OCI-LY1 (cell line): Measurements from ENCODE around the gene SHC4.

Experiments used
- H2AFZ ChIP-seq: fragments of 200-600 bp; sonication (generic), shearing (Covaris generic); 2 replicates; pipeline ENCODE4 v1.6.0; 2014; ENCODE audit warnings: antibody characterized with exemption, mild to moderate bottlenecking, low read length
- H3F3A ChIP-seq: fragments of 200-600 bp; sonication (generic), shearing (Covaris generic); 2 replicates; pipeline ENCODE4 v1.6.0; 2014; ENCODE audit warnings: mild to moderate bottlenecking, antibody characterized with exemption, low read length, moderate library complexity; ENCODE audit not compliant: insufficient read depth
- H3K27ac ChIP-seq: fragments of 200-600 bp; sonication (generic); 2 replicates; pipeline ENCODE4 v1.5.1; 2014; ENCODE audit warnings: low read length, mixed run types, mild to moderate bottlenecking, low read depth; ENCODE audit not compliant: poor library complexity, severe bottlenecking
- H3K27me3 ChIP-seq: fragments of 200-600 bp; sonication (generic); 2 replicates; pipeline ENCODE4 v1.6.0; 2014; ENCODE audit warnings: antibody characterized with exemption, mild to moderate bottlenecking, low read length, moderate library complexity; ENCODE audit not compliant: insufficient read depth
- H3K36me3 ChIP-seq: fragments of 200-600 bp; sonication (generic); 2 replicates; pipeline ENCODE4 v1.6.1; 2014; ENCODE audit warnings: mild to moderate bottlenecking, antibody characterized with exemption, low read length, moderate library complexity, mixed read lengths; ENCODE audit not compliant: insufficient read depth
- H3K4me1 ChIP-seq: fragments of 200-600 bp; sonication (generic); 2 replicates; pipeline ENCODE4 v1.5.1; 2014; ENCODE audit warnings: mild to moderate bottlenecking, low read length, moderate library complexity; ENCODE audit not compliant: insufficient read depth, severe bottlenecking
- H3K4me2 ChIP-seq: fragments of 200-600 bp; sonication (generic), shearing (Covaris generic); 2 replicates; pipeline ENCODE4 v1.6.1; 2014; ENCODE audit warnings: low read length
- H3K4me3 ChIP-seq: fragments of 200-600 bp; sonication (generic); 2 replicates; pipeline ENCODE4 v1.5.1; 2014; ENCODE audit warnings: low read length, low read depth, mild to moderate bottlenecking, mixed read lengths; ENCODE audit not compliant: poor library complexity, severe bottlenecking
- H3K79me2 ChIP-seq: fragments of 200-600 bp; shearing (Covaris generic); 2 replicates; pipeline ENCODE4 v1.6.1; 2016; ENCODE audit warnings: mixed run types, low read length, mixed read lengths; ENCODE audit not compliant: insufficient read depth
- H3K9ac ChIP-seq: fragments of 200-600 bp; sonication (generic), shearing (Covaris generic); 2 replicates; pipeline ENCODE4 v1.6.1; 2014; ENCODE audit warnings: mild to moderate bottlenecking, low read length, mixed read lengths
- H3K9me2 ChIP-seq: fragments of 200-600 bp; sonication (generic), shearing (Covaris generic); 2 replicates; pipeline ENCODE4 v1.6.1; 2014; ENCODE audit warnings: low read depth, mild to moderate bottlenecking, low read length, mixed read lengths
- H3K9me3 ChIP-seq: fragments of 200-600 bp; shearing (Covaris generic); 2 replicates; pipeline ENCODE4 v1.6.1; 2014; ENCODE audit warnings: low read length, mixed read lengths
- H4K20me1 ChIP-seq: fragments of 200-600 bp; sonication (generic), shearing (Covaris generic); 2 replicates; pipeline ENCODE4 v1.6.0; 2016; ENCODE audit warnings: mild to moderate bottlenecking, low read length; ENCODE audit not compliant: insufficient read depth
- EZH2 ChIP-seq: fragments of 200-600 bp; sonication (generic), shearing (Covaris generic); IDR thresholded peaks from 2 replicates; pipeline ENCODE4 v1.8.0; 2017; ENCODE audit warnings: borderline replicate concordance, mixed run types, mild to moderate bottlenecking, antibody characterized with exemption, low read length, moderate library complexity, mixed read lengths
- TF ChIP-seq, protein P1 (sequence below): fragments of 200-600 bp; sonication (generic), shearing (Covaris generic); IDR thresholded peaks from 2 replicates; pipeline ENCODE4 v1.5.1; 2017; ENCODE audit warnings: mild to moderate bottlenecking, antibody characterized with exemption, low read length, moderate library complexity, mixed read lengths

Gene SHC4

DNA sequence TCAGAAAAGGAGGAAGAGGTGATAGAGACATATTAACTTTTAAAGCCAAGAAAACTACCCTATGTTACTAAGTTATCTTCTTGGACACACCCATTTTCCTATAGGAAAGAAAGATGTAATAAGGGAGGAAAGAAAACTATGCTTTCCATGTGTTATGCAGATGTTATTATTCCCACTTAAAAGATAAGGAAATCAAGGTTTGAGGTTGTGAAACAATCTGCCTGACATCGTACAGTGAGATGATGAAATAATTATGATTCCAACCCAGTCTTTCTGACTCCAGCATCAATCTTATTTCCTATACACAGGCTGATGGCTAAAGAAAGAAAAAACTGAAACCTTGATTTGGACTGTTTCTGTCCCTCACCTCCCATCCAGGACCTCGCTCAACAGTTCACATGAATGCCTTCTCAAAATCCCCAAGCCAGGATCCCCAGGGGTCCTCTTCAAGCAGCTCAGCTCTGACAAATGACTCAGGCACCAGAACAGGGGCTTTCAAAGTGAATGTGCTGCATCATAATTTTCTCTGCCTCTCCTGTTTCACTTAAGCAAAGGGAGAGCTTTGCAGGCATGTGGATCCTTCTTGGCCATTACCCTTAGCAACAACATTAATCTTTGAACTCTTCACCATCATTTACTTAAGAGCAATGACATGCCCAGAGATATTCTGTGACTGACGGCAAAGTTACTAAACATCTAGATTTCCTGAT is 98.2 kb downstream of the SHC4 start:
- no peak for TF ChIP-seq EZH2
- TF ChIP-seq, protein P1, sequence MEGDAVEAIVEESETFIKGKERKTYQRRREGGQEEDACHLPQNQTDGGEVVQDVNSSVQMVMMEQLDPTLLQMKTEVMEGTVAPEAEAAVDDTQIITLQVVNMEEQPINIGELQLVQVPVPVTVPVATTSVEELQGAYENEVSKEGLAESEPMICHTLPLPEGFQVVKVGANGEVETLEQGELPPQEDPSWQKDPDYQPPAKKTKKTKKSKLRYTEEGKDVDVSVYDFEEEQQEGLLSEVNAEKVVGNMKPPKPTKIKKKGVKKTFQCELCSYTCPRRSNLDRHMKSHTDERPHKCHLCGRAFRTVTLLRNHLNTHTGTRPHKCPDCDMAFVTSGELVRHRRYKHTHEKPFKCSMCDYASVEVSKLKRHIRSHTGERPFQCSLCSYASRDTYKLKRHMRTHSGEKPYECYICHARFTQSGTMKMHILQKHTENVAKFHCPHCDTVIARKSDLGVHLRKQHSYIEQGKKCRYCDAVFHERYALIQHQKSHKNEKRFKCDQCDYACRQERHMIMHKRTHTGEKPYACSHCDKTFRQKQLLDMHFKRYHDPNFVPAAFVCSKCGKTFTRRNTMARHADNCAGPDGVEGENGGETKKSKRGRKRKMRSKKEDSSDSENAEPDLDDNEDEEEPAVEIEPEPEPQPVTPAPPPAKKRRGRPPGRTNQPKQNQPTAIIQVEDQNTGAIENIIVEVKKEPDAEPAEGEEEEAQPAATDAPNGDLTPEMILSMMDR, result no peak
- no peaks in the 10 kb centered on the region for H3K9me2 ChIP-seq
- H4K20me1 ChIP-seq, result no peaks in the 10 kb centered on the region
- H3K4me2 ChIP-seq, result no peak overlapping the region
- H3K4me1 ChIP-seq, result no peaks in the 10 kb centered on the region
- no peaks in the 10 kb centered on the region for H3K36me3 ChIP-seq
- H3K9me3 ChIP-seq, result no peaks in the 10 kb centered on the region
- no peak overlapping the region for H3K27ac ChIP-seq
- H3K4me3 ChIP-seq, result no peak overlapping the region
- no peaks in the 10 kb centered on the region for H3F3A ChIP-seq
- H3K9ac ChIP-seq, result no peak overlapping the region
- H2AFZ ChIP-seq, result no peak overlapping the region
- H3K79me2 ChIP-seq, result no peaks in the 10 kb centered on the region
- H3K27me3 ChIP-seq, result no peaks in the 10 kb centered on the region

DNA sequence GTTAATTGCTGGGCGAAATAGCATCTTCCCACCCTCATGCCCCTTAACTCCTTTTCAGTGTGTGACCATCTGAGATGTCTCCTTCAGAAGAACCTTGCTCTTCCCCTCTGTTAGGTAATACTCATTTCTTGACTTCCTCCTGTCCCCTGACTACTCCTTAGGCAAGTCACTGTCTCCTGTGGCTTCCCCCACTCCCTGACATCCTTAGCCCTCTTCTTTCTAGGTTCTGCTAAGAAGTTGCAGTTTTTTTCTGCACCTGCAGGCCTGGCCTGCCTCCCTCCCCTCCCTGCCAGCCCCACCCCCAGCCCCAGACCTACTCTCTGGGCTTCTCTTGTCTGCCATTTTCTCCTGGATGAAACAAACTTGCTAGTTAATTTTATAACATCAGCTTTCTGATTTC is 101.0 kb downstream of the SHC4 start:
- Histone ChIP-seq H3K9me2 (no peaks in the 10 kb centered on the region), H3K36me3 (no peaks in the 10 kb centered on the region), H3K4me2 (no peak overlapping the region), H3K27me3 (no peaks in the 10 kb centered on the region), H3K9ac (no peak overlapping the region), H3K4me3 (no peak overlapping the region), H3F3A (no peaks in the 10 kb centered on the region), H3K79me2 (no peaks in the 10 kb centered on the region), H3K27ac (no peak overlapping the region), H3K9me3 (no peaks in the 10 kb centered on the region), H4K20me1 (no peaks in the 10 kb centered on the region), H3K4me1 (no peaks in the 10 kb centered on the region), H2AFZ (no peak overlapping the region)
- TF ChIP-seq, protein P1, result no peak
- TF ChIP-seq EZH2, result no peak

DNA sequence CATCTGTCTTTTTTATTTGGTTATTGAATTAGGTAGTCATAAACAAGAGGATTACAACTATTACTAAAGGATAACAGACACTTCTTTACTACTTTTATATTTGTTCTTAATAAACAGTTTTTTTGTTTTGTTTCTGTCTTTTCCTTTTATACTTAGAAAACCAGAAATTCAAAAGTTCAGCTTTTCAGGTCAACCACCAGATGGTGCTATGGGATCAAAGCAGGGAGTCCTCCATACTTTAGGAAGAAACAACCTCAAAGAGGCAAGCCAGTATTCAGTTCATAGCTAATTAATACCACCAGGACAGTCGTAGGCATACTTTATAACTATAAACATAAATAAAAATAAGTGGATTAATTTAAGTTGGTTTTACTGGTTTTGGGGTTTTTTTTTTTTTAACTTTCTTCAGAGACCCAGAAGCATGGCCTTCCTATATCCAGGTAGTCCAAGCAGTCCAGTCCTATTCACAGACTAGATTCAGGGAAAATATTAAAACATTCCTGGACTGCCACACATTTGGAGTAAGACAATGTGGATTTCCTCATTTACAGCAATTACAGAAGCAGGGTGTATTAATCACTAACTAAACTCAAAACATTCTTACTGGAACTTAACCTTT is 101.8 kb downstream of the SHC4 start:
- H3K4me2 ChIP-seq, result no peak overlapping the region
- no peak overlapping the region for H2AFZ ChIP-seq
- H3K36me3 ChIP-seq, result no peaks in the 10 kb centered on the region
- no peaks in the 10 kb centered on the region for H3K27me3 ChIP-seq
- no peaks in the 10 kb centered on the region for H3F3A ChIP-seq
- H3K9ac ChIP-seq, result no peak overlapping the region
- TF ChIP-seq EZH2, result no peak
- TF ChIP-seq, protein P1, result peak; percentile 84
- H3K9me2 ChIP-seq, result no peaks in the 10 kb centered on the region
- no peaks in the 10 kb centered on the region for H4K20me1 ChIP-seq
- H3K79me2 ChIP-seq, result no peaks in the 10 kb centered on the region
- no peaks in the 10 kb centered on the region for H3K9me3 ChIP-seq
- H3K4me3 ChIP-seq, result no peak overlapping the region
- no peak overlapping the region for H3K27ac ChIP-seq
- H3K4me1 ChIP-seq, result no peaks in the 10 kb centered on the region
